ENCODE measurements around the gene SPAG9. TPM values are rescaled to one million over a fixed set of nuclear protein-coding genes. Genes with fewer than 3 reads are reported as not detected.
A peak's percentile ranks its signal among the peaks of the same experiment; 100 is the strongest.
"Not testable (repeated sequence)": the region's sequence is repeated elsewhere in the genome, so short reads cannot be mapped to it uniquely, and the experiment has no call there.

The SPAG9 gene
- total and polyA plus RNA-seq, 2 donors from 2014 or later: 15.4 to 93.3 TPM

DNA sequence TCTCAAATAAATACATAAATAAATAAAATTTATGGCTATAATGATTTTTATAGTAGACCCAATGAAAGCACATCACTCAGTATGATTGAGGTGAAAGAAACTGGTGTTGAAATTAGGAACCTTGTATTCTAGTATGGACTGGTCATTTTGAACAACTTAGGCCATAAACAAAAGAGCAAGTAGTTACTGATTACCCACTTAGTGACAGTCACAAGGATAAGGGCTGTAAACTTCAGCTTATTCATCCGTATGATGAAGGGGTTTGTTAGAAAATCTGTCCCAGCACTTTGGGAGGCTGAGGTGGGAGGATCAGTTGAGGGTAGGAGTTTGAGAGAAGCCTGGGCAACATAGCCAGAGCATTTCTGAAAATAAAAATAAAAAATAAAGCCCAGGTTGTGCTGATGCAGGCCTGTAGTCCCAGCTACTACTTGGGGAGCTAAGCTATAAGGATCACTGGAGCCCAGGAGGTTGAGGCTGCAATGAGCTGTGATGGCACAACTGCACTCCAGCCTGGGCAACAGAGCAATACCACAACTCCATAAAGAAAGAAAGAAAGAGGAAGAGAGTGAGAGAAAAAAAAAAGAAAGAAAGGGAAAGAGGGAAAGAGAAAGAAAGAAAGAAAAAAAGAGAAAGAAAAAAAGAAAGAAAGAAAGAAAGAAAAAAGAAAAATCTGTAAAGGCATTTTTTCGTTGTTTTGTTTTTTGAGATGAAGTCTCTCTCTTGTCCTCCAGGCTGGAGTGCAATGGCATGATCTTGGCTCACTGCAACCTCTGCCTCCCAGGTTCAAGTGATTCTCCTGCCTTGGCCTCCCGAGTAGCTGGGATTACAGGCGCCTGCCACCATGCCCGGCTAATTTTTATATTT lies 4.2 kb upstream of the SPAG9 start:
- Histone ChIP-seq H3K9ac (ENCODE audit: low read length in 3 of 3) (no peak overlapping the region), H3K27ac (ENCODE audit: low read depth in 2 of 2, low read length in 2 of 2) (peak overlapping the region; percentile 60 to 79), H3K4me1 (ENCODE audit: control insufficient read depth in 2 of 3, insufficient read depth in 2 of 3, low read depth in 1 of 3, low read length in 3 of 3) (peaks cover 3 to 25% (median 8%) of the 10 kb centered on the region in 3 donors), H3K27me3 (ENCODE audit: control insufficient read depth, insufficient read depth, low read length) (no peaks in the 10 kb centered on the region), H3K36me3 (ENCODE audit: control insufficient read depth in 2 of 3, insufficient read depth in 3 of 3, low read length in 3 of 3) (no peaks in the 10 kb centered on the region), H3K4me3 (ENCODE audit: low read length in 3 of 3) (no peak overlapping the region), H3K9me3 (ENCODE audit: control insufficient read depth in 2 of 3, insufficient read depth in 1 of 3, low read length in 3 of 3) (no peaks in the 10 kb centered on the region)
- DNase-seq: peak in 1 of 5 donors; percentile 33
- intact Hi-C loops (cut with DNase I): no loop called here
- no peak for TF ChIP-seq CTCF (IDR thresholded peaks at IDR 0.05; ENCODE audit: borderline replicate concordance, extremely low read depth, insufficient read depth)
- FAIRE-seq: no peak

- DNase-seq; FAIRE-seq; H3K9me3 ChIP-seq (ENCODE audit: control insufficient read depth in 2 of 3, insufficient read depth in 1 of 3, low read length in 3 of 3); H3K27me3 ChIP-seq (ENCODE audit: control insufficient read depth, insufficient read depth, low read length); intact Hi-C loops (cut with DNase I); H3K36me3 ChIP-seq (ENCODE audit: control insufficient read depth in 2 of 3, insufficient read depth in 3 of 3, low read length in 3 of 3): not testable (repeated sequence)
- Histone ChIP-seq H3K4me1 (ENCODE audit: control insufficient read depth in 2 of 3, insufficient read depth in 2 of 3, low read depth in 1 of 3, low read length in 3 of 3) (peaks cover 6 to 18% (median 18%) of the 10 kb centered on the region in 3 donors), H3K4me3 (ENCODE audit: low read length in 3 of 3) (peak overlapping the region in 1 of 3 donors; percentile 75), H3K27ac (ENCODE audit: low read depth in 2 of 2, low read length in 2 of 2) (peak overlapping the region; percentile 95 to 100), H3K9ac (ENCODE audit: low read length in 3 of 3) (peak overlapping the region in 1 of 3 donors; percentile 97)
These were observed 1.9 kb upstream of the SPAG9 start for GRCh38 chr17:51122473-51123115.

- FAIRE-seq: no peak
- intact Hi-C loops (cut with DNase I): no loop called here
These were observed 1.2 kb upstream of the SPAG9 start for GRCh38 chr17:51121620-51122472.

More at GRCh38 chr17:51121620-51122472, 1.2 kb upstream of the SPAG9 start:
- Histone ChIP-seq H3K9me3 (ENCODE audit: control insufficient read depth in 2 of 3, insufficient read depth in 1 of 3, low read length in 3 of 3) (no peaks in the 10 kb centered on the region), H3K4me1 (ENCODE audit: control insufficient read depth in 2 of 3, insufficient read depth in 2 of 3, low read depth in 1 of 3, low read length in 3 of 3) (peaks cover 6 to 19% (median 18%) of the 10 kb centered on the region in 3 donors), H3K36me3 (ENCODE audit: control insufficient read depth in 2 of 3, insufficient read depth in 3 of 3, low read length in 3 of 3) (no peaks in the 10 kb centered on the region), H3K9ac (ENCODE audit: low read length in 3 of 3) (peak overlapping the region; percentile 71 to 97 (median 97)), H3K27ac (ENCODE audit: low read depth in 2 of 2, low read length in 2 of 2) (peak overlapping the region; percentile 95 to 100), H3K4me3 (ENCODE audit: low read length in 3 of 3) (peak overlapping the region; percentile 70 to 96 (median 75)), H3K27me3 (ENCODE audit: control insufficient read depth, insufficient read depth, low read length) (no peaks in the 10 kb centered on the region)
- DNase-seq: peak; percentile 83 to 96 (median 92)
- no peak for TF ChIP-seq CTCF (IDR thresholded peaks at IDR 0.05; ENCODE audit: borderline replicate concordance, extremely low read depth, insufficient read depth)
